ENCODE results near the gene HELZ.
"Not testable (repeated sequence)": the region's sequence is repeated elsewhere in the genome, so short reads cannot be mapped to it uniquely, and the experiment has no call there.

Gene HELZ

DNA sequence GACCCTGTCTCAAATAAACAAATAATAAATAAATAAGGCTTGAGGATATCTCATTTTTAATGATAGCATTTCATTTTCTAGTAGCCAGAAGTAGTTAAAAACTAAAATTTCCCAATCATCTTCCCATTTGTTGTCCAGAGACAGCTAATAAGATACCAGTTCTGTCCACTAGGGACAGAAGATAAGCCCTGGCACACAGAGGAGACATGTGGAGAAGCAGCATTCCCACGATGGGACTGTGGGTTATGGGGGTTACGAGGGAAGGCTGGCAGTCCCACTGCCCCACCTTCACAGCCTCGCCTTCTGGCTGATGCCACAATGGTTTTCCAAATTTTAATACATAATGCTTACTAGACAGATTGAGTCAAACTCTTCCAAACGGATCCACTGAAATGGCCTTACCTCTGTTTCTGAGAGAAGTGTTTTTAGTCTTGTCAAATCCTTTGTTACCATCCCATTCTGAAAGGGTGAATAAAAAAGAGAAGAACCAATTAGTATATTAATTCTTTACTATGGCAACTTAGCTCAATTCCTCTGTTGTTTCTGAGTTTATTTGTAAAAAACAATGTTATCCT lies 44.2 kb downstream of the HELZ start:
- DNase-seq (ENCODE audit: low read depth), result no peak
- in situ Hi-C loops (cut with HindIII; ENCODE audit: low sequenced_read_pairs), result no loop called here
- TF ChIP-seq, protein P1, sequence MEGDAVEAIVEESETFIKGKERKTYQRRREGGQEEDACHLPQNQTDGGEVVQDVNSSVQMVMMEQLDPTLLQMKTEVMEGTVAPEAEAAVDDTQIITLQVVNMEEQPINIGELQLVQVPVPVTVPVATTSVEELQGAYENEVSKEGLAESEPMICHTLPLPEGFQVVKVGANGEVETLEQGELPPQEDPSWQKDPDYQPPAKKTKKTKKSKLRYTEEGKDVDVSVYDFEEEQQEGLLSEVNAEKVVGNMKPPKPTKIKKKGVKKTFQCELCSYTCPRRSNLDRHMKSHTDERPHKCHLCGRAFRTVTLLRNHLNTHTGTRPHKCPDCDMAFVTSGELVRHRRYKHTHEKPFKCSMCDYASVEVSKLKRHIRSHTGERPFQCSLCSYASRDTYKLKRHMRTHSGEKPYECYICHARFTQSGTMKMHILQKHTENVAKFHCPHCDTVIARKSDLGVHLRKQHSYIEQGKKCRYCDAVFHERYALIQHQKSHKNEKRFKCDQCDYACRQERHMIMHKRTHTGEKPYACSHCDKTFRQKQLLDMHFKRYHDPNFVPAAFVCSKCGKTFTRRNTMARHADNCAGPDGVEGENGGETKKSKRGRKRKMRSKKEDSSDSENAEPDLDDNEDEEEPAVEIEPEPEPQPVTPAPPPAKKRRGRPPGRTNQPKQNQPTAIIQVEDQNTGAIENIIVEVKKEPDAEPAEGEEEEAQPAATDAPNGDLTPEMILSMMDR (IDR thresholded peaks at IDR 0.05; ENCODE audit: low read depth, low read length, missing control alignments), result peak; percentile 56

DNA sequence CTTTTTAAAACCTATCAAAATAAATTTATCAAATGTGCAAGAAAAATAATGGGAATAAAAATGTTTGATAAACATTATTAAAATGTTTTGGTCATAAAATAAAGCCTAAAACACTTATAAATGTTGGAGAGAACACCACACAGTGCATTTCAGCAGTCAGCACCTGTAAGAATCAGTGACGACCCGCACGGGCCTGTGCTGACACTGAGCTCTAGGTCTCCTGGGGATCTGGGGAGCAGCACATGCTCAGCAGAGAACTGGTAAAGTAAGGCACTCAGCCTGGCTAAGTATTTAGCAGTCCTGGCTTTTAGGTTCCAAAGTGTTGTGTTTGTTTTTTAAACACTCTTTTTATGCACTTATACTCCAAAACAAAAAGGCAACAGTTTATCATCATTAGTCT lies 46.9 kb downstream of the HELZ start:
- TF ChIP-seq, protein P1 (IDR thresholded peaks at IDR 0.05; ENCODE audit: low read depth, low read length, missing control alignments), result no peak
- no peak overlapping the region for H3K4me3 ChIP-seq (ENCODE audit: low read depth, low read length)
- DNase-seq (ENCODE audit: low read depth), result no peak
- in situ Hi-C loops (cut with HindIII; ENCODE audit: low sequenced_read_pairs), result no loop called here

More for the DNA sequence above, 44.2 kb downstream of the HELZ start:
- H3K4me3 ChIP-seq (ENCODE audit: low read depth, low read length), result no peak overlapping the region

DNA sequence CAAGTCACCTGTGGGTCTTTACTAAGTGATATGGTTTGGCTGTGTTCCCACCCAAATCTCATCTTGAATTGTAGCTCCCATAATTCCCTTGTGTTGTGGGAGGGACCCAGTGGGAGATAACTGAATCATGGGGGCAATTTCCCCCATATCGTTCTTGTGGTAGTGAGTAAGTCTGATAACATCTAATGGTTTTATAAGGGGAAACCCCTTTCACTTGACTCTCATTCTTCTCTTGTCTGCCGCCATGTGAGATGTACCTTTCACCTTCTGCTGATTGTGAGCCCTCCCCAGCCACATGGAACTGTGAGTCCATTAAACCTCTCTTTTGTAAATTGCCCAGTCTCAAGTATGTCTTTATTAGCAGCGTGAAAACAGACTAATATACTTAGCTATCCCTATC lies 48.0 kb downstream of the HELZ start:
- H3K4me3 ChIP-seq (ENCODE audit: low read depth, low read length); in situ Hi-C loops (cut with HindIII; ENCODE audit: low sequenced_read_pairs); DNase-seq (ENCODE audit: low read depth): not testable (repeated sequence)

DNA sequence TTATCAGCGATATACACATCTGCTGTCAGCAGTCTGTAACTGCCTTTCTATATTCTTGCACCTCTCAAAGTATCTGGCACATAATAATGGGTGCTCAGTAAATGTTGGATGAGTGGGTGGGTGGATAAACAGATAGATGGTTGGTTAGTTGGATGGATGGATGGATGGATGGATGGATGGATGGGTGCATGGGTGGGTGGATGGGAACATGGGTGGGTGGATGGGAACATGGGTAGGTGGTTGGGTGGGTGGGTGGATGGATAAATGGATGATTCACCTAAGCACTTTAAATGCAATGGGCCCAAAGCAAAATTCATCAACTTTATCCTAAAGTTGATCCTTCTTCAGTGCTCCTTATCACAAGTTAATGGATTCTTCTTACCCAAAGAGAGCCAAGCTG lies 48.6 kb downstream of the HELZ start:
- TF ChIP-seq, protein P1 (IDR thresholded peaks at IDR 0.05; ENCODE audit: low read depth, low read length, missing control alignments), result no peak
- no peak overlapping the region for H3K4me3 ChIP-seq (ENCODE audit: low read depth, low read length)
- no peak for DNase-seq (ENCODE audit: low read depth)
- in situ Hi-C loops (cut with HindIII; ENCODE audit: low sequenced_read_pairs), result no loop called here

DNA sequence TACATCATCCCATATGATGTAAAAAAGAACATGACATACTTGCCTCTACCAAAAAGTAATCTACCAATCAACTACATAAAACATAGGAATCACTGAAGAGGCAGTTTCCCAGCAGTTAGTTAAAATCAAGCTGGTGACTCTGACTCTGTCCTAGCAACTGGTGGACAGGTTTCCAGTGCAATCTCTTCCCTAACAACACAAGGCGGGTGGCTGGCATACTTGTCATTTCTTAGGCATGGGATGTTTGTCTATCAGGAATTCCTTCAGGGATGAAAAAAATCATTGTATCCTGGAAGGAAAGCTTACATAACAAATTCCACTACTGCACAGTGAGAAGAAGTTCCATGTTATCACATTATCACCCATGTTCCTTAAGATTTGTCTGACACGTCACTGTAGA lies 50.9 kb downstream of the HELZ start:
- TF ChIP-seq, protein P1 (IDR thresholded peaks at IDR 0.05; ENCODE audit: low read depth, low read length, missing control alignments), result no peak
- in situ Hi-C loops (cut with HindIII; ENCODE audit: low sequenced_read_pairs), result no loop called here
- no peak for DNase-seq (ENCODE audit: low read depth)
- no peak overlapping the region for H3K4me3 ChIP-seq (ENCODE audit: low read depth, low read length)

DNA sequence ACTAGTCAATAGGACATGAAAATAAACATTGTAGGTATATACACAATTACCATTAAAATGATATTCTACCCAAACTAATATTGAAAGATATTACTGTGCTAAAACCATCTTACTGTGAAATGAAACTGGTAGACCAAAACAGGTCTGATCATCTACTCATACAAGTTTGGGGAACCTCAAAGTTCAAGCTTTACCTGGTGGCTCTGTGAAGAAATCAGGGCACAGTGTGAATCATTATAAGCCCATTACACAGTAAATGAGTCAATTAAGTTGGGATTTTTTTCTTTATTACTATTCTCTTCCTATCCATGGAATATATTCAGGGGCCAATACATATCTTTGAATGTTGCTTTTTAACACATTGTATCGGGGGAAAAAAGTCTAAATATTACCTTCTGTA lies 57.1 kb downstream of the HELZ start:
- TF ChIP-seq, protein P1 (IDR thresholded peaks at IDR 0.05; ENCODE audit: low read depth, low read length, missing control alignments), result no peak
- in situ Hi-C loops (cut with HindIII; ENCODE audit: low sequenced_read_pairs), result no loop called here
- DNase-seq (ENCODE audit: low read depth), result no peak
- H3K4me3 ChIP-seq (ENCODE audit: low read depth, low read length), result no peak overlapping the region

DNA sequence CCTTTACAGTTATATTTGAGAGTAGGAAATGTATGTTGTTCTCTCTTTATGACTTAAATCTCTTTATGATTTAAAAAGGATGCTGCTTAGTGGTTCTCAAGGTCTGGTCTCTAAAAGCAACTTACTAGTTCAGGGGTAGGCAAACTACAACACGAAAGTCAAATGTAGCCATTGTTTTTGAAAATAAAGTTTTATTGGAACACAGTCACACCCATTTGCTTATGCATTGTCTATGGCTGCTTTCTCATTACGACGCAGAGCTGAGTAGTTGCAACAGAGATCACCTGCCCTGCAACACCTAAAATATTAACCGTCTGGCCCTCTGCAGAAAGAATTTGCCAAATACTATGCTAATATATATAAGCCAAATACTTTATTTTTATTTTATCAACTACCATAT lies 58.2 kb downstream of the HELZ start:
- no peak overlapping the region for H3K4me3 ChIP-seq (ENCODE audit: low read depth, low read length)
- no peak for DNase-seq (ENCODE audit: low read depth)
- in situ Hi-C loops (cut with HindIII; ENCODE audit: low sequenced_read_pairs), result no loop called here
- TF ChIP-seq, protein P1 (IDR thresholded peaks at IDR 0.05; ENCODE audit: low read depth, low read length, missing control alignments), result no peak

Measured in astrocyte of the cerebellum (primary cell).